ENCODE results near the gene SMPD3.

Gene SMPD3

GRCh38 chr16:68401871-68402747 is 46.2 kb downstream of the SMPD3 start:
- DNase-seq: no peak

- no peak for DNase-seq
These were observed 47.3 kb downstream of the SMPD3 start for GRCh38 chr16:68400924-68401460.

GRCh38 chr16:68400083-68400923 is 48.0 kb downstream of the SMPD3 start:
- no peak for DNase-seq

GRCh38 chr16:68399456-68399855 is 48.9 kb downstream of the SMPD3 start:
- no peak for DNase-seq

GRCh38 chr16:68397710-68398201 is 50.6 kb downstream of the SMPD3 start:
- DNase-seq: no peak

- DNase-seq: peak; percentile 74
These were observed 51.8 kb downstream of the SMPD3 start for GRCh38 chr16:68396481-68396880.

GRCh38 chr16:68395815-68396214 is 52.5 kb downstream of the SMPD3 start:
- DNase-seq: no peak

GRCh38 chr16:68395167-68395786 is 53.0 kb downstream of the SMPD3 start:
- no peak for DNase-seq

GRCh38 chr16:68393333-68393732 is 55.0 kb downstream of the SMPD3 start:
- DNase-seq: no peak

GRCh38 chr16:68389750-68390371 is 58.4 kb downstream of the SMPD3 start:
- no peak for DNase-seq

- no peak for DNase-seq
These were observed 59.3 kb downstream of the SMPD3 start for GRCh38 chr16:68389006-68389405.

- DNase-seq: no peak
These were observed 60.2 kb downstream of the SMPD3 start for GRCh38 chr16:68388124-68388523.

GRCh38 chr16:68387301-68387700 is 61.0 kb downstream of the SMPD3 start:
- DNase-seq: no peak

- DNase-seq: no peak
These were observed 61.7 kb downstream of the SMPD3 start for GRCh38 chr16:68386628-68387027.

GRCh38 chr16:68385371-68385770 is 62.9 kb downstream of the SMPD3 start:
- DNase-seq: no peak

GRCh38 chr16:68384288-68385161 is 63.8 kb downstream of the SMPD3 start:
- no peak for DNase-seq

GRCh38 chr16:68383858-68384257 is 64.5 kb downstream of the SMPD3 start:
- DNase-seq: no peak

GRCh38 chr16:68382296-68382718 is 66.0 kb downstream of the SMPD3 start:
- DNase-seq: no peak

- no peak for DNase-seq
These were observed 67.0 kb downstream of the SMPD3 start for GRCh38 chr16:68381363-68381724.

GRCh38 chr16:68380676-68381362 is 67.5 kb downstream of the SMPD3 start:
- DNase-seq: no peak

GRCh38 chr16:68380348-68380670 is 68.0 kb downstream of the SMPD3 start:
- no peak for DNase-seq

Measured in CD4-positive, alpha-beta T cell treated with Interleukin-21 for 1 hour (primary cell).